HG03135 (cell line): ENCODE results near the gene SLC45A1.

ENCODE experiments used
- ATAC-seq: cut with Tn5 transposase; IDR thresholded peaks from one replicate; pipeline ENCODE4 v1.9.1; 2021; ENCODE audit warnings: mild to moderate bottlenecking, moderate library complexity; ENCODE audit not compliant: unreplicated experiment

The SLC45A1 gene

GRCh38 chr1:8351693-8352470 lies 34.0 kb downstream of the SLC45A1 start:
- no peak for ATAC-seq

- ATAC-seq, result no peak
Observed at GRCh38 chr1:8352471-8352845, 34.5 kb downstream of the SLC45A1 start.

GRCh38 chr1:8352886-8353785 lies 35.2 kb downstream of the SLC45A1 start:
- ATAC-seq, result no peak

GRCh38 chr1:8354038-8354437 lies 36.1 kb downstream of the SLC45A1 start:
- ATAC-seq, result no peak

- no peak for ATAC-seq
Observed at GRCh38 chr1:8355439-8356255, 37.7 kb downstream of the SLC45A1 start.

GRCh38 chr1:8356256-8357209 lies 38.6 kb downstream of the SLC45A1 start:
- ATAC-seq, result no peak

GRCh38 chr1:8357329-8358101 lies 39.6 kb downstream of the SLC45A1 start:
- ATAC-seq, result no peak

GRCh38 chr1:8358241-8358896 lies 40.5 kb downstream of the SLC45A1 start:
- ATAC-seq, result no peak

- no peak for ATAC-seq
Observed at GRCh38 chr1:8358897-8359616, 41.1 kb downstream of the SLC45A1 start.

GRCh38 chr1:8359617-8360481 lies 41.9 kb downstream of the SLC45A1 start:
- no peak for ATAC-seq

GRCh38 chr1:8360493-8361197 lies 42.7 kb downstream of the SLC45A1 start:
- ATAC-seq, result no peak

- ATAC-seq, result no peak
Observed at GRCh38 chr1:8361198-8361849, 43.4 kb downstream of the SLC45A1 start.

GRCh38 chr1:8362701-8363101 lies 44.8 kb downstream of the SLC45A1 start:
- no peak for ATAC-seq

- no peak for ATAC-seq
Observed at GRCh38 chr1:8363186-8363766, 45.4 kb downstream of the SLC45A1 start.

- no peak for ATAC-seq
Observed at GRCh38 chr1:8363767-8364301, 45.9 kb downstream of the SLC45A1 start.
